Esophagus muscularis mucosa (tissue), 3 donors: ENCODE measurements around the gene ADAMTS14.

Experiments used
- POLR2A ChIP-seq: fragments of 450-650 bp; IDR thresholded peaks from one replicate; pipeline ENCODE4 v1.6.1; 2017; ENCODE audit warnings: antibody characterized with exemption, moderate library complexity, mild to moderate bottlenecking, low read depth
- TF ChIP-seq, protein P1 (sequence below), 3 experiments: fragments of 200-600 bp in 2 of 3; fragments of 450-650 bp in 1 of 3; sonication (generic) in 2 of 3; IDR thresholded peaks; one replicate each; pipeline ENCODE4 v1.5.1; 2017 to 2019; ENCODE audit warnings: antibody characterized with exemption in 3 of 3, mild to moderate bottlenecking in 2 of 3, moderate library complexity in 1 of 3

GRCh38 chr10:70801854-70802253 lies 129.5 kb downstream of the ADAMTS14 start:
- TF ChIP-seq, protein P1, sequence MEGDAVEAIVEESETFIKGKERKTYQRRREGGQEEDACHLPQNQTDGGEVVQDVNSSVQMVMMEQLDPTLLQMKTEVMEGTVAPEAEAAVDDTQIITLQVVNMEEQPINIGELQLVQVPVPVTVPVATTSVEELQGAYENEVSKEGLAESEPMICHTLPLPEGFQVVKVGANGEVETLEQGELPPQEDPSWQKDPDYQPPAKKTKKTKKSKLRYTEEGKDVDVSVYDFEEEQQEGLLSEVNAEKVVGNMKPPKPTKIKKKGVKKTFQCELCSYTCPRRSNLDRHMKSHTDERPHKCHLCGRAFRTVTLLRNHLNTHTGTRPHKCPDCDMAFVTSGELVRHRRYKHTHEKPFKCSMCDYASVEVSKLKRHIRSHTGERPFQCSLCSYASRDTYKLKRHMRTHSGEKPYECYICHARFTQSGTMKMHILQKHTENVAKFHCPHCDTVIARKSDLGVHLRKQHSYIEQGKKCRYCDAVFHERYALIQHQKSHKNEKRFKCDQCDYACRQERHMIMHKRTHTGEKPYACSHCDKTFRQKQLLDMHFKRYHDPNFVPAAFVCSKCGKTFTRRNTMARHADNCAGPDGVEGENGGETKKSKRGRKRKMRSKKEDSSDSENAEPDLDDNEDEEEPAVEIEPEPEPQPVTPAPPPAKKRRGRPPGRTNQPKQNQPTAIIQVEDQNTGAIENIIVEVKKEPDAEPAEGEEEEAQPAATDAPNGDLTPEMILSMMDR (IDR thresholded peaks at IDR 0.05) = no peak
- TF ChIP-seq POLR2A = no peak
